Hematopoietic multipotent progenitor cell (in vitro differentiated cells): ENCODE results near the gene GRM8. TPM values are rescaled to one million over a fixed set of nuclear protein-coding genes. Genes with fewer than 3 reads are reported as not detected.

ENCODE experiments used
- DNase-seq, 3 donors: peaks; one replicate each; pipeline ENCODE4 v3.0.0-alpha.2; 2011 to 2015; ENCODE audit warnings: low read depth in 2 of 3, low spot score in 2 of 3
- total RNA-seq: library from RNA; depleted of rRNA; stranded (reverse); fragments of >200 nt; gene quantifications from one replicate; pipeline ENCODE4 v1.2.3, GENCODE V29; 2012

GRM8 gene
- total RNA-seq, 1 donor: not detected

- DNase-seq: no peak
Observed at GRCh38 chr7:127233630-127234029, 19.1 kb downstream of the GRM8 start.

DNA sequence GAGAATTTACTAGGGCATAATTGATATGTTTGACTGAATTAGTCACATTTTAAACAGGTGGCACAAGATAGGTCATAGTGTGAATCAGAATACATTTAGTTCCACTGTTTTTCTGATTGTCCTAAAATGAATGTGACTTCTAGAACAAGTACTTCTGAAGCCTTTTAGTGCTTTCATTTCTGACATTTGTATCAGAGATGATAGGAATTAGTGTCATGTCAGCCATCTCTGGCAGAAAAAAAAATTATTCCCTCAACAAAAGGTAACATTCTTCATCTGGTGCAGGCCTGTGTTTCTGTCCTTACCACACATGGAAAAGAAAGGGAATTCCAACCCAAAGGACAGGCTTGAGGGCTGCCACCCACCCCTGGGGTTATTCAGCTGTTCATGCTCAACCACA lies 21.3 kb downstream of the GRM8 start:
- no peak for DNase-seq

DNA sequence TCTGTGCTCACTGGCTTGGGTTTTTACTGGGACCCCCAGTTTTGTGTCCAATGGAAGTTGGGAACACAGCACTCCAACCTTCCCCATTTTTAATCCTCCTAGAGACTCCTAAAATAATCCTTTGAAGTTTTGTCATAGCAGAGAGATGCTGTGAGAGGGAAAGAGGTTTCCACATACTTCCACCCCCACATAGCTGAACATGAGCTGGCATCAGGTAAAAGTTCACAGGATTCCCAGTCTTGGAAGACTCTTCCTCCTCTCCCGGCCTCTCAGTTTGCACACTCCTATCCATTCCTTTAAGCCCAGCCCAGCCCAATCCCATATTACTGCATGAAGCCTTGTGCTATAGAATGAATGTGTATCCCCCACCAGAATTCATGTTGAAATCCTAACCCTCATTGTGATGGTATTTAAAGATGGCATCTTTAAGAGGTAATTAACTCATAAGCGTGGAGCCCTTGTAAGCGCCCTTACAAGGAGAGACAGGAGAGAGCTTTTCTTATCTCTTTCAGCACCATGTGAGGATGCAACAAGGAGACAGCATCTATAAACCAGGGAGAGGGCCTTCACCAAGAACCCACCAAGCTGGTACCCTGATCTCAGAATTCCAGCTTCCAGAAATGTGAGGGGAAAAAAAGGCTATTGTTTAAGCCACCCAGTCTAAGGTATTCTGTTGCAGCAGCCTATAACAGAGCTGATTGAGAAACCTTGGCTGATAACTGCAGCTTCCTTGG lies 22.4 kb downstream of the GRM8 start:
- DNase-seq: no peak

DNA sequence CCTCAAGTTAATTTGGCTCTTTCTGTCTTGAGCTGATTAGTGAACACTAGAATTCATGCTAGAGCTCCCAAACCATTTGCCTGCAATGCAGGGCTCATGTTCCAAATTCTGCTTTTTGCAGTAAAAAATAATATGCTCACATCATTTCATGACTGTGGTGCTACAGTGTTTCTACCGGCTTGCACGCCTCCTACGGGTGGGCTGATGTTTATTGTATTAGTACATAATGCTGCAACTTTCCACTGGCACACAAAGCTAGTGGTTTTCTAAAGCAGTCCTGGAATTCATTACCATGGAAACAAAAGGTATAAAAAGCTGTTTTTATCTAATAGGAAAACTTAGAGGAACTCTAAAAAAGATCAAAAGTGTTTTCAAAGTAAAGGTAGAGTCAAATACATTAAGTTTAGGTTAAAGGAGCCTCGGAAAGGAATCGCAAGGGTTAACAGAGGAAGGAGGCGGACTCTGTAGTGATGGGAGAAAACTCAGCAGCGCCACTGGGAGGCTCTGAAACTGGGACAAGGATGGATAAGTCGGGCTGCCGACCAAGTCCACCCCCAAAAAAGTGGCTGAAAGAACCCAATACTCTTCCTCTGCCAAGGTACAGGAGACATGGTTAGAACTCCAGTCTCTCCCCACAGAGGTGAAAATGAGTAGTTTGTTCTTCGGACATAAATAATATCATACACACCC lies 25.9 kb downstream of the GRM8 start:
- no peak for DNase-seq

DNA sequence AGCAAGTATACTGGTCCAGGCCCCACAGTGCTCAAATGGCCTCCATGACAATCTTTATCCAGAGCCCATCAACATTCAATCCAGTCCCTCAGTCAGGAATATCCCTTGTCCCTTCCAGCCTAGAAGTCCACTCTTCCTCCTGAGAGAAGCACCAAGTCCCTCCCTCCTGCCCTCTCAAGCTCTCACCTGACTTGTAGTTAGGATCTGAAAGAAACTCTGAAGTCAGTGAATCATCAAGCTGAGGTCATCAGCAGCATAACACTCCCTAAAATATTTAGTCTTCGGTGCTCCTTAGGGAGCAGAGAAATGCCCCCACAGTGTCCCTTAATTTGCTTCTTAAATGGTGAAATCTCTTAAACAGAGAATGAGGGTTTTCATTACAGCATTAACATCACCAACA lies 31.0 kb downstream of the GRM8 start:
- DNase-seq: no peak

- DNase-seq: no peak
Observed at GRCh38 chr7:127214956-127215718, 37.6 kb downstream of the GRM8 start.

GRCh38 chr7:127209886-127210285 lies 42.9 kb downstream of the GRM8 start:
- DNase-seq: no peak

- DNase-seq: no peak
Observed at GRCh38 chr7:127208860-127209259, 43.9 kb downstream of the GRM8 start.

DNA sequence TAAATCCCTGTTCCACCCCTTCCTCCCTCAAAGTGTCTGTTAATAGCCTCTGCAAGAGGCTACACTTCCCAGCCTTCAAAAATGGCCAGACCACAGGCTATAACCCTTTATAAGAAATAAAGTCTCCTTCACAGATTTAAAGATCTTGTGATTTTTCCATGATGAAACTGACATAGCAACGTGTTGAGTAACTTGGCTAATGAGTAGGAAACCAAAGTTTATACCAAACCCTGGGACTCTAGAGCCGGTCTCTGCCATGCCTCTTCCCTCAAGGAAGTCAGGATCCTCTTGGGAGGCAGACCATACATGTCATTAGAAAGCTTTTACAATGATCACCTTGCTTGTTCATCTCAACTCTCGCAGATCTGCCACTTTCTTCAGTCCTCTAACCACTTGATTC lies 44.4 kb downstream of the GRM8 start:
- DNase-seq: no peak

DNA sequence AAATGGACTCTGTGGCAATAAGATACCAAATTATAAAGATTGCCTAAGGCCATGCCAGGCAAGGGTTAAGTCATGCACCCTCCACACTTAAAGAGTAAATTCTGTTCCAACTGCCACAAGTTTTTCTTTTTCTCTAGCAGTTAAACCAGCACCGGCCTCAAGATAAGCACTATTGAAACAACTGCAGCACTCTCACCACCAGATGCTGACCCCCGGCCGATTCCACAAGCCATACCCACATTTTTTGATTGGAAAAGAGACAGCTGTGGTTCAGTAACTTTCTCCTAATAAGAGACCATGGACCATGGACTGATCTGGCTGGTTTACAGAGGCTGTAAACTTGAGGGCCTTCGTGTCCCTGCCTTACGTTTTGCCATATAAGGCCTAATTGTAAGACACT lies 44.9 kb downstream of the GRM8 start:
- no peak for DNase-seq

DNA sequence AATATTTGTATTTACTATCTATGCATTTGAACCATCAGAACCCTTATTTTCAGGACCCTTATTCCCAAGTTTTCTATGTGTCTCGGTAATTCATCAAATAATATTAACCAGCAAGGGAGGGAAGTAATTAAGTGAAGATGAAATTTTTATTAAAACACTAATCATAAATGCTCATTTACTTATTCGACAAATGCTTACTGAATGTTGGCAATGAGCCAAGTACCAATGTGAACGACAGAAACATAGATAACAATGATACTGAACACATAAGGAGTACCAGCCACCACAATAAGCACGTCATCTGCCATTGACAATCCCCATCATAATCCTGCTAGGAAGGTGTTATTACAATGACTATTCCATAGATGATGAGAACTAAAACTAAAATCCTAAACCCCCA lies 45.5 kb downstream of the GRM8 start:
- DNase-seq: no peak

- no peak for DNase-seq
Observed at GRCh38 chr7:127194571-127194970, 58.2 kb downstream of the GRM8 start.

- DNase-seq: no peak
Observed at GRCh38 chr7:127189886-127190285, 62.9 kb downstream of the GRM8 start.

GRCh38 chr7:127189074-127189473 lies 63.7 kb downstream of the GRM8 start:
- no peak for DNase-seq

- DNase-seq: no peak
Observed at GRCh38 chr7:127187740-127188139, 65.0 kb downstream of the GRM8 start.

DNA sequence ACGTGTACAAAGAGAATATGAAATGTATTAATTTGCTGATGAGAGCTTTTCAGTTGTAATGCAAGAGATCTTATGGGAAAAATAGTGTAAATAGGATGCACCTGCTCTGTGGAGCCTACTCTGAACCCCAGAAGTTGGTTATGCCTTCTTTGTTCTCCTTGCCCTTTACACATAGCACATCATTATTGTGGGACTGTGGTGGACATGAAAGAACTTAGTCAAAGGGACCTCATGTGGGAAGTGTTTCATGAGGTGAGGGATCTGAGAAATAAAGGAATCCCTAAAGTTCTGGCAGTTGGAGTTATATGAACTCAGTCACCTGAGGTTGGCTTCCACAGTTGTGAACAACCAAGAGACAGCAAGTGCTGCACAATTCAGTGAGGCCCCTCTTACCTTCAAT lies 66.1 kb downstream of the GRM8 start:
- no peak for DNase-seq

GRCh38 chr7:127177156-127177555 lies 75.6 kb downstream of the GRM8 start:
- DNase-seq: no peak

GRCh38 chr7:127162366-127162765 lies 90.4 kb downstream of the GRM8 start:
- DNase-seq: no peak

DNA sequence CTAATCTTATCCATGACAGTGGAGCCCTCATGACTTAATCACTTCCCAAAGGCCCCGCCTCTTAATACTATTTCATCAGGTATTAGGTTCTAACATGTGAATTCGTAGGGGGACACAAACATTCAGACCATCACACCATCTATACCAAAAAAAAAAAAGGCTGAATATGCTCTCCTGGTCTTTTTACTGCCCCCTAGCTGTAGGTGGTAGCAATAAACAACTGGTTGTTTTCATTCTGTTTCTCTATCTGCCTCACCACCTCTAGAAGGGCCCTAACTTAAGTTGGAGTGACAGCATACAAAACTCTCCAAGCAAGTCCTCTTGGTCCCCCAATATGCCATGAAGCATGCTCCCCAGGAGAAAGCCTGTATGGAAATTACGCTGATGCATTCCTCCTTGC lies 94.1 kb downstream of the GRM8 start:
- no peak for DNase-seq

DNA sequence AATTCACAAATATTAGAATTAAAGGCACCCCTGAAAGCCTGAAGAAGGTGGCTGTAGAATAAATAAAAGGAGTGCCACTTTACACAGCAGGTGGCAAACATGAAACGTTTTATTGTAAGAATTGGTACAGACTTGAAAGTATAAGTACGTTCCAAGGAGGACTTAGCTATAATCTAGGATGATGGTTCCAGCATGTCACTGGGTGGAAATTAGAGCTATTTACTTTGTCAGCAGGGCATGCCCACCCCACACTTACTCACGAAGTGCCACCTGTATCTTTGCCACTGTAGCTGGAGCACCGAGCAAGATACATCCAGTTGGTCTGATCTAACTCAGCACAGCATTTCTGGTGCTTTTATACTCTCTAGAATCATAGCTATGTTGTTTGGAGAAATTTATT lies 97.8 kb downstream of the GRM8 start:
- DNase-seq: no peak

DNA sequence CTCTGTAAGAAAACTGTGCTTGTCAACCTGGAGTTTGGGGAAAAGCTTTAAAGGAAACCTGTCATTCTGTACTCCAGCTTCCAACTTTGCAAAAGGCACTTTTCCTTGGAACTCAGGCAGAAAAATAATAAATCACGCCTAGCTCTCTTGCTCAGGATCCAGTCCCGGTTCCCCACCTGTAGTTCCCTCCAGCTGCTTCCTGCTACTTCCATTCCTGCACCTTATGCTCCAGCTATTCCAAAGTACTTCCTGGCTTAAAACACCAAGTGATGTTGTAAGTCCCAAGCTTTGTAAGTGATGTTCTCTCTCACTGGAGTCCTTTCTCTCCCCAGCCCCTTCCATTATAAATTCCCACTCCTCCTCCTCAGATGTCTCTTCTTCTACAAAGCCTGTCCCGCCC lies 98.6 kb downstream of the GRM8 start:
- DNase-seq: no peak

- DNase-seq: no peak
Observed at GRCh38 chr7:127153315-127153714, 99.4 kb downstream of the GRM8 start.
